ENCODE results near the gene KAT2B.

Gene KAT2B

DNA sequence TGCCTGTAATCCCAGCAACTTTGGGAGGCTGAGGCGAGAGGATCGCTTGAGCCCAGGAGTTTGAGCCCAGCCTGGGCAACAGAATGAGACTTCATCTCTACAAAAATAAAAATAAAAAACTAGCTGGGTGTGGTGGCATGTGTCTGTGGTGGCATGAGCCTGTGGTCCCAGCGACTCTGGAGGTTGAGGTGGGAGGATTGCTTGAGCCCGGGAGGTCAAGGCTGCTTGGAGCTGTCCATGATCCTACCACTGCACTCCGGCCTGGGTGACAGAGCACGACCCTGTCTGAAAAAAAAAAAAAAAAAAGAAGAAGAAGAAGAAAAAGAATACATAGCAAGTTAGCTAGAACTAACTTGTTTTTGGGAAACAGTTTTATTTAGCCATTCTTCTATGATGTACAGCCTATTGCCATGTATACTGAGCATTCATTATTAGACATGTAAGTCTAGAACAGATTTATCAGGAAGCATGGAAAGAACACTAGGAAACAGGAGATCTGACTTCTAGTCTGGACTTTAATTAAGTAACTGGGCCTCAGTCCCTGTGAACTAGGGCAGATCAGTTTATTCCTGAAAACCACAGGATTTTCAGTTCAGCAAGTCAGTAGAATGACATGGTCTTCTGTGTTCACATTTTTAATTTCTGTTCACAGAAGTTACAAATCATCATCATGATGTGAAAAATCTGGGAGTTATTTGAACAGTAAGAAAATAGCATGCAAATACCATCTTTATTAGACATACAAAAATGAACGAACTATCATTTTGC lies 65.5 kb downstream of the KAT2B start:
- H3K36me3 Mint-ChIP-seq, result peaks cover 64% of the 10 kb centered on the region
- DNase-seq, result no peak
- peak overlapping the region; percentile 85 for H3K27ac Mint-ChIP-seq
- CTCF ChIA-PET, result interaction anchor here (0.6 kb wide), 1 partner anchor 10 kb away, joined by 3 read pairs; no protein-coding TSS in a partner anchor
- H3K4me3 Mint-ChIP-seq, result no peak overlapping the region
- H3K27me3 Mint-ChIP-seq, result no peaks in the 10 kb centered on the region
- no peaks in the 10 kb centered on the region for H3K9me3 Mint-ChIP-seq
- peaks cover 74% of the 10 kb centered on the region for H3K4me1 Mint-ChIP-seq

DNA sequence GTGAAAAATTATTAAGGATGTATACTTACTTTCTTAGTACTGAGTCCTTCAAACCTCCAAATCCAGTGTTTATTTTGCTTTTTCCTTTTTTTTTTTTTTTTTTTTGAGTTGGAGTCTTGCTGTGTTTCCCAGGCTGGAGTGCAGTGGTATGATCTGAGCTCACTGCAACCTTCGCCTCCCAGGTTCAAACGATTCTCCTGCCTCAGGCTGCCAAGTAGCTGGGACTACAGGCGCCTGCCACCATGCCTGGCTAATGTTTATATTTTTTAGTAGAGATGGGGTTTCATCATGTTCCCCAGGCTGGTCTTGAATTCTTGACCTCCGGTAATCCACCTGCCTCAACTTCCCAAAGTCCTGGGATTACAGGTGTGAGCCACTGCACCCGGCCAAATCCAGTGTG lies 67.5 kb downstream of the KAT2B start:
- Mint-ChIP-seq H3K4me3 (no peak overlapping the region), H3K9me3 (no peaks in the 10 kb centered on the region), H3K36me3 (peaks cover 68% of the 10 kb centered on the region), H3K4me1 (peaks cover 56% of the 10 kb centered on the region), H3K27me3 (no peaks in the 10 kb centered on the region), H3K27ac (no peak overlapping the region)
- DNase-seq, result no peak
- CTCF ChIA-PET, result no interaction called here

DNA sequence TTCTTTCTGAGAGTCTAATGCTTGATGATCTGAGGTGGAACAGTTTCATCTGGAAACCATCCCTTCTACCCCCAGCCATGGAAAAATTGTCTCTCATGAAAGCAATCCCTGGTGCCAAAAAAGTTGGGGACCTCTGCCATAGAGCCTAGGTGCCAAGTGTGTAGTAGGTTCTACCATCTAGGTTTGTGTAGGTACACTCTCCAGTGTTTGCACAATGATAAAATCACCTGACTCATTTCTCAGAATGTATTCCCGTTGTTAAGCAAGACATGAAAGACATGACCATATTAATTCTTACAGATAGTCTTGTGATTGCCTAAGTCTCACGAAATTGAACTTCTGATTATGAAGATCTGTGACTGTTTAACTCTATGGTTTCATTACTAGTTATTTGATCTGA lies 68.6 kb downstream of the KAT2B start:
- Mint-ChIP-seq H3K4me3 (no peak overlapping the region), H3K9me3 (no peaks in the 10 kb centered on the region), H3K27me3 (no peaks in the 10 kb centered on the region), H3K36me3 (peaks cover 70% of the 10 kb centered on the region), H3K4me1 (peaks cover 45% of the 10 kb centered on the region), H3K27ac (no peak overlapping the region)
- no peak for DNase-seq
- CTCF ChIA-PET, result no interaction called here

DNA sequence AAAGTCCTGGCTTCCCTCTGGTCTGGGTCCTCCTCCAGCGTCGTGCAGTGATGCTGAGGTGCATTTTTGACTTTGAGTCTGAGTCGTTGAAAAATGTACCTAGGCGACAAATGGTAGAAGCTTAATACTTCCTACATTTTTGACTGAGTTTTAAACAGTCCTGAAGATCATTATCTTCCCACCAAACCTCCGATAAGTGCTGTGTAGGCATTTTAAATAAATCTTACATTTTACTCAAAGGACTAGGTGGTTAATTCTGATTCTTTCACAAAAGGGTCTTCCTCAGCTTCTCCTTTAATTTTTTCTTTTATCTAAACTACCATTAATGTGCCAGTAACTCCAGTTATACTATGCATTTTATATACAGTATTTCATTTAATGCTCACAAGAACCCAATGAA lies 70.6 kb downstream of the KAT2B start:
- Mint-ChIP-seq H3K9me3 (no peaks in the 10 kb centered on the region), H3K27ac (no peak overlapping the region), H3K27me3 (no peaks in the 10 kb centered on the region), H3K36me3 (peaks cover 79% of the 10 kb centered on the region), H3K4me3 (no peak overlapping the region), H3K4me1 (peaks cover 28% of the 10 kb centered on the region)
- DNase-seq, result no peak
- CTCF ChIA-PET, result no interaction called here

DNA sequence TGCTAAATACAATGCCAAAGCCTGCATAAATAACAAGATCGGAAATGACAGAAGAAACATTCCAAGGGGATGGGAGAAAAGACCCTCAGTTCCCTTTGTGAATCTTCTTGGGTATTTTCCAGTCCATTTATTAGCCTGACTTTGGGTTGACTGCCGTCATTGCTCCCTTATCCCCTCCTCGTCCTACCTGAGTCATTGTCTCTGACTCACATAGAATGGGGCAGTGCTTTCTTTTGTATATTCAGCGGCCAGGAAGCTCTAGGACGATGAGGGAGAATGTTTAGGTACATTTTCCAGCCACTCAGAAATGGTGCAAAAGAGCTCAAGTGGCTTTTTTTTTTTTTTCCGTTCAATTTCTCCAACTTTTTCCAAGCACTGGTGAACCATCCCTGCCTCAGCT lies 71.6 kb downstream of the KAT2B start:
- H3K27ac Mint-ChIP-seq, result peak overlapping the region; percentile 52
- no peak for DNase-seq
- peaks cover 81% of the 10 kb centered on the region for H3K36me3 Mint-ChIP-seq
- H3K4me3 Mint-ChIP-seq, result no peak overlapping the region
- CTCF ChIA-PET, result no interaction called here
- H3K27me3 Mint-ChIP-seq, result no peaks in the 10 kb centered on the region
- no peaks in the 10 kb centered on the region for H3K9me3 Mint-ChIP-seq
- H3K4me1 Mint-ChIP-seq, result peaks cover 19% of the 10 kb centered on the region

DNA sequence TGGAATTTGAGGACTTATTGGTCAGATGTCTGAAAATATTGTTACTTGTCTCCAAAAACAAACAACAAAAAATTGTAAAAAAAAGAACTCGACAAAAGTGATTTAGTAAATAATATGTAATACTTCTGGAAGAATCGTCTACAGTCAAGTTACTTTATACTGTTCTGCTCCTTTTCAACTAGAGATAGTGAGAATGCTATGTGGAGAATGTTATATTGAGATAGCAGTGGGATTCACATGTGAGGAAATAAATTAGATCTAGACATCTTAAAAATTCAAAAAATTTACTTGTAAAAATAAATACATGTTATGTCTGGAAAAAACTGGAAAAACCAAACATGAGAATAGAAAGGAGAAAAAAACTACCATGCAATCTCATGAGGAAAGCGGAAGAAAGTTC lies 80.8 kb downstream of the KAT2B start:
- Mint-ChIP-seq H3K27me3 (no peaks in the 10 kb centered on the region), H3K27ac (no peak overlapping the region), H3K4me1 (peaks cover 6% of the 10 kb centered on the region), H3K4me3 (no peak overlapping the region), H3K36me3 (peaks cover 79% of the 10 kb centered on the region), H3K9me3 (no peaks in the 10 kb centered on the region)
- no peak for DNase-seq
- CTCF ChIA-PET, result no interaction called here

DNA sequence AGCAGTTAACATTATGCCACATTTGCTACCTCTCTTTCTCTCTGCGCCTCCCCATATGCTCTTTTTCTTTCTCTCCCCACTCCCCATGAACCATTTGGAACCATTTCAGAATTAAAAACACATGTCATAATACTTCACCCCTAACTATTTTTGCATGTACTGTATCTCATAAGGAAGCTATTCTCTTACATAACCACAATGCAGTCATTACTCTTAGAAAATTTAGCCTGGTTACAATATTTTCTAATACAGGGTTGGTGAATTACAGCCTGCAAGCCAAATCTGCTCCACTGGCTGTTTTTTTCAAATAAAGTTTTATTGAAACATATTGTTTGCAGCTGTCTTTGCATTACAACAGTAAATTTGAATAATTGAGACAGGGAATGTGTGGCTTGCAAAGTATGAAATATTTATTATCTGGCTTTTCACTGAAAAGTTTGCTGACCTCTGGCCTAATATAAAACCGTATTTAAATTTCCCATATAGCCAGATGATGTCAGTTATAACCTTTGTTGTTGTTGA lies 82.9 kb downstream of the KAT2B start:
- no peak overlapping the region for H3K27ac Mint-ChIP-seq
- H3K36me3 Mint-ChIP-seq, result peaks cover 79% of the 10 kb centered on the region
- CTCF ChIA-PET, result no interaction called here
- DNase-seq, result no peak
- peaks cover 6% of the 10 kb centered on the region for H3K4me1 Mint-ChIP-seq
- H3K4me3 Mint-ChIP-seq, result no peak overlapping the region
- no peaks in the 10 kb centered on the region for H3K9me3 Mint-ChIP-seq
- H3K27me3 Mint-ChIP-seq, result no peaks in the 10 kb centered on the region

DNA sequence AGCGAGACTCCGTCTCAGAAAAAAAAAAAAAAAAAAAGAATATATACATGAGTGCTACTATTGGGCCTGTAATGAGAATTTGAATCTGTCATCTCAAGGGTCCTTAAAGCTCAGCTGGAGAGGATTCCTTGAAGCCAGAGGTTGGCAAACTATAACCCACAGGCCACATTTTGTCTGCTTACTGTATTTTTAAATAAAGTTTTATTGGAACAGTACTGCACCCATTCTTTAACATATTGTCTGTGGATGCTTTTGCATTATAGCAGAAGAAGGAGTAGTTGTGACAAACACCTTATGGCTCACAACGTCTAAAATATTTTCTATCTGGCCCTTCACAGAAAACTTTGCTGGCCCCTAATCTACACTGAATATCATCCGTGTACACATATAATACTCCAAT lies 85.0 kb downstream of the KAT2B start:
- peaks cover 6% of the 10 kb centered on the region for H3K4me1 Mint-ChIP-seq
- H3K36me3 Mint-ChIP-seq, result peaks cover 79% of the 10 kb centered on the region
- CTCF ChIA-PET, result interaction anchor here (0.9 kb wide), 1 partner anchor 23 kb away, joined by 3 read pairs; no protein-coding TSS in a partner anchor
- peak overlapping the region; percentile 15 for H3K27ac Mint-ChIP-seq
- no peak for DNase-seq
- no peak overlapping the region for H3K4me3 Mint-ChIP-seq
- no peaks in the 10 kb centered on the region for H3K9me3 Mint-ChIP-seq
- H3K27me3 Mint-ChIP-seq, result no peaks in the 10 kb centered on the region

DNA sequence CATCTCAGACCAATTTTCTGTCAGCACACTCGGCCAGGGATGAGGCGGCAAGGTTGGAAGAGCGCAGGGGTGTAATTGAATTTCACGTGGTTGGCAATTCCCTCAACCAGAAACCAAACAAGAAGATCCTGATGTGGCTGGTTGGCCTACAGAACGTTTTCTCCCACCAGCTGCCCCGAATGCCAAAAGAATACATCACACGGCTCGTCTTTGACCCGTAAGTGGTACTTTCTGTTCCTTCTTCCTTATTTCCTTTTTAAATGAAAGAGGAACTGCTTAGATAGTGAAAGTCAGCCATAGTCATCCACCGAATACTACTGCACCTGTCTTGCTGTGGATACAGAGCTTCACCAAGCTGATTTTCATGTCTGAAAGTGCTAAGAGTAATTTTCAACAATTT lies 85.7 kb downstream of the KAT2B start:
- Mint-ChIP-seq H3K27me3 (no peaks in the 10 kb centered on the region), H3K4me3 (no peak overlapping the region), H3K36me3 (peaks cover 78% of the 10 kb centered on the region), H3K27ac (peak overlapping the region; percentile 15), H3K4me1 (peaks cover 6% of the 10 kb centered on the region), H3K9me3 (no peaks in the 10 kb centered on the region)
- CTCF ChIA-PET, result interaction anchor here (0.9 kb wide), 1 partner anchor 23 kb away, joined by 3 read pairs; no protein-coding TSS in a partner anchor
- no peak for DNase-seq

DNA sequence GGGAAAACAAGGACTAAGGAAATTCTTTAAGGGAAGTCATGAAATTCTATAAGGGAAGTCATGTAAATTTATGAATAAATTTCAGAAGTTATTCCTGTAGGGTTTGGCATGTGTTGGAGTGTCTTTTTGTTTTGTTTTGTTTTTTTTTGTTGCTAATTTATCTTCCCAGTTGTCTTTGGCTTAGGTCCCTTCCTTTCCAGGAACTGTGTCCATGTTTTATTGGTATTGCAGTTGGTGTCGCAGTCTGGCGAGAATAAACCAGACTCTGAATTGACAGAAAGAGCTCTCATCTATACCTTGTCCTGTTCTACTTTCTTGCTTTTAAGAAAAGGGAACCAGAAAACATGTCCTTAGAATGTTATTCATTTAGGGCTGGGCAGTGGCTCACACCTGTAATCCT lies 88.1 kb downstream of the KAT2B start:
- Mint-ChIP-seq H3K36me3 (peaks cover 67% of the 10 kb centered on the region), H3K9me3 (no peaks in the 10 kb centered on the region), H3K27ac (no peak overlapping the region), H3K27me3 (no peaks in the 10 kb centered on the region), H3K4me3 (no peak overlapping the region), H3K4me1 (peaks cover 6% of the 10 kb centered on the region)
- DNase-seq, result no peak
- CTCF ChIA-PET, result no interaction called here

DNA sequence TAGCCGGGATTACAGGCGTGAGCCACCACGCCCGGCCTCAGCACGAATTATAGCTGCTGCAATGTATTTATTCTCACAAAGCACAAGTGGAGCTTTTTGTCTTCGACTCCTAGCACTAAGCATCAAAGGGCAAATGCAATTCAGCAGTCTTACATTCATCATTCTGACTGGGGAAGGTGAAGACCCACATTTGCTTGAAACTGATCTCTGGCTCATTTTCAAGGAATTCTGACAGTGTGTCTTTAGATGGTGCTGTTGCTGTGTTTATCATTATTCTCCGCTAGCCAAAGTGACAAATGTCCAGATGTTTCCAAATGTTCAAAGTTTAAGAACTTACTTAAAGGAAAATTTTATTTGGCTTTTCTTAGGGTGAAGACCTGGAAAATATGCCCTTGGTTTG lies 89.9 kb downstream of the KAT2B start:
- H3K27ac Mint-ChIP-seq, result no peak overlapping the region
- DNase-seq, result no peak
- H3K4me3 Mint-ChIP-seq, result no peak overlapping the region
- H3K27me3 Mint-ChIP-seq, result no peaks in the 10 kb centered on the region
- H3K4me1 Mint-ChIP-seq, result peaks cover 6% of the 10 kb centered on the region
- H3K9me3 Mint-ChIP-seq, result no peaks in the 10 kb centered on the region
- peaks cover 60% of the 10 kb centered on the region for H3K36me3 Mint-ChIP-seq
- CTCF ChIA-PET, result no interaction called here

DNA sequence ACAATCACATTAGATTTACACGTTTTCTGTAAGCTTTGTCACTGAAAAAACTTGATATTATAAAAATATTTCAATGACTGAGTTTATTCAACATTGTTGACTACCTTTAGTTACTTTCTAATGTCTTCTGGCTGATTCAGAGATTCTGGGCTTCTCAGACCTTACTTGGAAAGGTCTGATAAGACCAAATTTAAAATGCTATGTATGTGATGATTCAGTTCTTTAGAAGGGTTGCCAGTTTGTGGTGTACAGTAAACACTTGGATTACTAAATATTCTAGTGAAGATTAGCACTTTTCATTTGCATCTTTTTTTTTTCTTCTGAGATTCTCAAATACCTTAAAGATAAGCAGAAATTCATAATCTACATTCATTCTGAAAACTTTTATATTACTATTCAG lies 96.0 kb downstream of the KAT2B start:
- Mint-ChIP-seq H3K27ac (no peak overlapping the region), H3K4me3 (no peak overlapping the region), H3K27me3 (no peaks in the 10 kb centered on the region), H3K4me1 (no peaks in the 10 kb centered on the region), H3K36me3 (peaks cover 38% of the 10 kb centered on the region), H3K9me3 (no peaks in the 10 kb centered on the region)
- CTCF ChIA-PET, result no interaction called here
- DNase-seq, result no peak

DNA sequence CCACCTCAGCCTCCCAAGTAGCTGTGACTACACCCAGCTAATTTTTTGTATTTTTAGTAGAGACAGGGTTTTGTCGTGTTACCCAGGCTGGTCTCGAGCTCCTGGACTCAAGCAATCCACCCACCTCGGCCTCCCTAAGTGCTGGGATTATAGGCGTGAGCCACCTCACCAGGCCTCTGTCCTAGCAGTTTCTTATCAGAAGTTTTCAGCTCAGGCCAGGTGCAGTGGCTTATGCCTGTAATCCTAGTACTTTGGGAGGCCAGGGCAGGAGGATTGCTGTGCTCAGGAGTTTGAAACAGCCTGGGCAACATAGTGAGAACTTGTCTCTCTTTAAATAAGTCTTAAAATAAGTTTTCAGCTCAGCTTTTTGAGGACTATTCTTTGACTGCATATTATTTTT lies 97.4 kb downstream of the KAT2B start:
- Mint-ChIP-seq H3K4me3 (no peak overlapping the region), H3K4me1 (no peaks in the 10 kb centered on the region), H3K36me3 (peaks cover 44% of the 10 kb centered on the region), H3K27me3 (no peaks in the 10 kb centered on the region), H3K27ac (no peak overlapping the region), H3K9me3 (no peaks in the 10 kb centered on the region)
- DNase-seq, result no peak
- CTCF ChIA-PET, result no interaction called here

DNA sequence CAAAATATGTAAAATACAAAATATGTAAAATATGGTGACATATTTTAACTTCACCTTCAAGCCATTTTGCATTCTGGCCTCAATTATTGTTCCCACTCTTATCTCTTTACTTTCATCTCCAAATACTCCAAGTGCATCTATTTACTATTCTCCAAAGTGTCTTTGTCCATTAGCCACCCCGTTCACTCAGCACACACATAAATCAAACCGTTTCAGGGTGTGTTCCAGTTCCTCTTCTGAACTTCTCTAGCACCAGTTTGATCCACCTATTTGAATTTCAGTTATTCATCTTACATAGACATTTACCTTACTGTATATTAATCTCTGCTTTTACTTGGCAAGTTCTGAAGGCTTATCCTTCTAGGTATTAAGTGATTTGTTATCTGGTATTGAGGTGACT lies 100.6 kb downstream of the KAT2B start:
- Mint-ChIP-seq H3K9me3 (peaks cover 2% of the 10 kb centered on the region), H3K27ac (no peak overlapping the region), H3K27me3 (no peaks in the 10 kb centered on the region), H3K4me1 (no peaks in the 10 kb centered on the region), H3K36me3 (peaks cover 53% of the 10 kb centered on the region), H3K4me3 (no peak overlapping the region)
- DNase-seq, result no peak
- CTCF ChIA-PET, result no interaction called here

DNA sequence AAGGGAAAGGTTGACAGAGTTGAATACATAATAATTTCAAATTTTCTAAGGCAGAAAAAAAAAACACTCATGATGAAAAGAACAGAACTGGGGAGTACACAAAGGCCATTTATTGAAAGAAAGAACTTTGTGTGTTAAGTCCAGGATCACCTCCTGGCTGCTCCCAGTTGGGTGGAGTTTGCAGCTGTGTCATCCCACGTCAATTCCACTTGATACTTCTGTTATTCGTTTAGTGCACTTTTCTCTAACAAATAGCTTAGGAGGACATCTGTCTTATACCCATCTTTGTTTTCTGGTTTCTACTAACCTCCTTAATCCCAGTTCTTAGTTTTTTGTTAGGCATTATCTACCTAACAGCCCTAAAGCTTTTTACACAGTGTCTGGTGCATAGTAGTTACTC lies 101.1 kb downstream of the KAT2B start:
- Mint-ChIP-seq H3K27me3 (no peaks in the 10 kb centered on the region), H3K36me3 (peaks cover 56% of the 10 kb centered on the region), H3K27ac (no peak overlapping the region), H3K4me1 (no peaks in the 10 kb centered on the region), H3K4me3 (no peak overlapping the region), H3K9me3 (peaks cover 2% of the 10 kb centered on the region)
- DNase-seq, result no peak
- CTCF ChIA-PET, result no interaction called here

Measured in activated naive CD4-positive, alpha-beta T cell treated with anti-CD3 and anti-CD28 coated beads, Interleukin-2, amount 10 ng/mL, durations not matched to agents 7 days and 5 days (primary cell).